ENCODE measurements around the gene SYT3.
A peak's percentile ranks its signal among the peaks of the same experiment; 100 is the strongest.
"Not testable (repeated sequence)": the region's sequence is repeated elsewhere in the genome, so short reads cannot be mapped to it uniquely, and the experiment has no call there.

Gene SYT3

DNA sequence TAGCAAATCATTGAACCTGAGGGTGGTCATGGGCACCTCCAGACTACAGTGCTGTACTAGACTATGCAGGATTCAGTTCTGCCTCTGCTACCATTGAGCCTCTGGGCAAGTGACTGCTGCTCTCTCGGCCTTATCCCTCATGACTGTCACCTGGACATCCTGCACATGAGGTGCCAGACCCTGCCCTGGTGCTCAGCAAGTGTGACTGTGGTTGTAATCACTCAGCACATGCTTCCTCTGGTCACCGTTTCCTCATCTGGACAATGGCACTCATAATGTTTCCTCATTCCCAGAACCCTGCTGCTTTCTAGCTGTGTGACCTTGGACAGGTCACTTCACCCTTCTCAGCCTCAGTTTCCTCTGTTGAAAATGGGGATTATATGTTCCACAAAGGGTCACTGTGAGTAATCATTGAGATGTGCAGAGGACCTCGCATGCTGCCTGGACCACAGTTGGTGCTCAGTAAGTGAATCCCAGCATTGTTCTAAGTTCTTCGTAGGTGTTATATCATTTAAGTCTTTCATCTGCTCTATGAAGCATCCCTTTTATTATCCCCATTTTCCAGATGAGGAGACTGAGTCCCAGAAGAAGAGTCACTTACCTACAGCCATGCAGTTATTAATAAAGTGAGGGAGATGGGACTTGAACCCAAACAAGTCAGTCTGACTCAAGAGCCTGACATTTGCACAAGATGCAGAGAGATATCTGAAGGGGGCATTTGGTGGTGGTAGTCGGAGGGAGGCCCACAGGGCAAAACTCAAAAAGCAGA is 3.2 kb downstream of the SYT3 start:
- DNase-seq (ENCODE audit: low read depth) = no peak

- no peak for DNase-seq (ENCODE audit: low read depth)
Measured at GRCh38 chr19:50633973-50634372, 5.7 kb downstream of the SYT3 start.

GRCh38 chr19:50633359-50633758 is 6.3 kb downstream of the SYT3 start:
- DNase-seq (ENCODE audit: low read depth) = no peak

- DNase-seq (ENCODE audit: low read depth) = no peak
Measured at GRCh38 chr19:50632151-50632835, 7.4 kb downstream of the SYT3 start.

- no peak for DNase-seq (ENCODE audit: low read depth)
Measured at GRCh38 chr19:50629801-50630200, 9.9 kb downstream of the SYT3 start.

GRCh38 chr19:50629194-50629593 is 10.5 kb downstream of the SYT3 start:
- DNase-seq (ENCODE audit: low read depth) = no peak

DNA sequence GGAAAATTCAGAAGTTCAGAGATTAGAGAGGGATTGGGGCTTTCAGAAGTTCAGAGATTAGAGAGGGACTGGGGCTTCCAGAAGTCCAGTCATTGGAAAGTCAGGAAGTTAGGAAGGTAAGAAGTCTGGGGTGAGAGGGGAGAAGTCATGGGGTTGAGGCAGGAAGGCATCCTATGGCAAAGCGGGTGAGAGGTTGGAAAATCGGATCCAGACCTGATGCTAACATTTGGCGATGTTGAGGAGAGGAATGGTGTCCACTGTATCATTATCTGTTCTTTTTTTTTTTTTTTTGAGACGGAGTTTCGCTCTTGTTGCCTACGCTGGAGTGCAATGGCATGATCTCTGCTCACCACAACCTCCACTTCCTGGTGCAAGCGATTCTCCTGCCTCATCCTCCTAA is 11.1 kb downstream of the SYT3 start:
- no peak for DNase-seq (ENCODE audit: low read depth)

DNA sequence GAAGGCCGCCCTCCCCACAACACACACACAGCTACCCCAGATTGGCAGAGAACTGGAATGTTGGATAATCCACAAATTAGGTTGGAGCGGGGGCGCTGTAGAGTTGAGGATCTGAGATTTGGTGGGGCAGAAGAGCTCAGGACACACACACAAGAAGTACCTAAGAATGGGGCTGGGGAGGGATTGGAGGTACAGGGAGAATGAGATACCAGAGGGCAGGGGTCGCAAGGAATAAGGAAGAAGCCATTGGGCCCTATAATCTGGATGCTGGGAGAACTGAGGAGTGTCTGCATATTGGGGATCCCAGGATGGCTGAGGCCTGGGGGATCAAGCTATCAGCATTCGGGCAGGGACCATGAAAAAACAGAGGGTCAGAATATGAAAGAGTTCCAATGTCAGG is 11.5 kb downstream of the SYT3 start:
- DNase-seq (ENCODE audit: low read depth) = no peak

- DNase-seq (ENCODE audit: low read depth) = no peak
Measured at GRCh38 chr19:50626795-50627194, 12.9 kb downstream of the SYT3 start.

DNA sequence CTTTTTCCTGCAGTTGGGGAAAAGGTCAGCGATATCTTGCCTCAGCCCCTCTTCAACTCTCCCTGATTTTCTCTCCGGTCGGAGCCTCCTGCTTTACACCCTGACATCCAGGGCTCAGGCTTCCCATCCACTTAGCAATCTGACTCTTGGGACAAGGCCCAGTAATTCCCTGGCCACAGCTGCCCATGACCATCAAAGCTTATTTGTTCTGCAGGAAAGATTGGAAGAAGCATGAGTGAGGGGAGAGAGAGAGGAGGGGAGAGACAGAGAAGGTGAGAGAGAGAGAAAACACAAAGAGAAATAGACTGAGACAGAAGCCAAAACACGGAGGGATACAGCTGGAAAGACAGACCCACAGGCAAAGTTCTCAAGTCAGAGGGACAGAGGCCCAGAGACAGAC is 13.7 kb downstream of the SYT3 start:
- DNase-seq (ENCODE audit: low read depth) = no peak

GRCh38 chr19:50624949-50625600 is 14.6 kb downstream of the SYT3 start:
- no peak for DNase-seq (ENCODE audit: low read depth)

DNA sequence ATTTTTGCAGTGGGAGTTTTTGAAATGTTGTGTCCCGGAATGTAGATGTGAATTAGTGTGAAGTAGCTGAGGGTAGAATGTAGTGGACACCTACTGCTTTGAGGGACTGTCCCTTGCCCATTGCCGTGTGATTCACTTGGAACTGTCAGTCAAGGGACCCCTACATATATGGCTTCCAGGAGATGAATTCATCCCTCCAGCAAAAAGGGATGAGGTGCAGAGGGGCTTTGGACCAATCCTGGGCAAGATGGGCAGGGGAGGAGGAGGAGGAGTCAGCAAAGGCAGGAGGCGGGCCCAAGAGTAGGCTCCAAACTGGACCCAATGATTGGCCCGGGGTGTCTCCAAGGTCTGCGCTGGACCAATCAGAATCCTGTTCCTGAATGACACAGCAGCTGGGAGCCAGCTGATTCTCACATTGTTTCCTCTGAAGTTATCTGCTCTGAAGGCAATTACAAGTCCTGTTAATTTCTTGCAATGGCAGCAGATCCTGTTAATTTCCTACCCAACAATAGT is 19.2 kb downstream of the SYT3 start:
- not testable (repeated sequence) for DNase-seq (ENCODE audit: low read depth)

GRCh38 chr19:50619184-50619583 is 20.5 kb downstream of the SYT3 start:
- not testable (repeated sequence) for DNase-seq (ENCODE audit: low read depth)

GRCh38 chr19:50618379-50618778 is 21.3 kb downstream of the SYT3 start:
- not testable (repeated sequence) for DNase-seq (ENCODE audit: low read depth)

DNA sequence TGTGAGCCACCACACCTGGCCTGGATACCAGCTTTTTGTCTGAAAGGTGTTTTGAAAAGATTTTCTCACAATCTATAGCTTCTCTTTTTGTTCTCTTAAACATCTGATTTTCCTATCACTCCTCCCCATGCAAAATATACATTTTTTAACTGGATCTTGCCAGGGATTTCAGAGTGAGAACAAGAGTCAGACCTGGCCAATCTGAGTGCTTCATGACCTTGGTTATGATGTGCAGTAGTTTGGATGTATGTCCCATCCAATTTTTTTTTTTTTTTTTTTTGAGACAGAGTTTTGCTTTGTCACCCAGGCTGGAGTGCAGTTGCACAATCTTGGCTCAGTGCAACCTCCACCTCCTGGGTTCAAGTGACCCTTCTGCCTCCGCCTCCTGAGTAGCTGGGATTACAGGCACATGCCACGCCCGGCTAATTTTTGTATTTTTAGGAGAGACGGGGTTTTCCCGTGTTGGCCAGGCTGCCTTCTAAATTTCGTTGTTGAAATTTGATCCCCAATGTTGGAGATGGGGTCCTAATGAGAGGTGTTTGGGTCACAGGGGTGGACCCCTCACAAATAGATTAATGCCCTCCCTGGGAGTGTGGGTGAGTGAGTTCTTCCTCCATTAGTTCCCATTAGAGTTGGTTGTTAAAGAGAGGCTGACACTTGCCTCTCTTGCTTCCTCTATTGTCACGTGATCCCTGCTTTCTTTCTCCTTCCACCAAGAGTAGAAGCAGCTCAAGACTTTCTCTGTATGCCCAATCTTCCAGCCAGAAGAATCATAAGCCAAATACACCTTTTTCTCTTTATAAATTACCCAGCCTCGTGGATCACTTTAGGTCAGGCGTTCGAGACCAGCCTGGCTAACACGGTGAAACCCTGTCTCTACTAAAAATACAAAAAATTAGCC is 26.9 kb downstream of the SYT3 start:
- not testable (repeated sequence) for DNase-seq (ENCODE audit: low read depth)

GRCh38 chr19:50607874-50608785 is 31.6 kb downstream of the SYT3 start:
- DNase-seq (ENCODE audit: low read depth) = peak; percentile 91

- no peak for DNase-seq (ENCODE audit: low read depth)
Measured at GRCh38 chr19:50607388-50607787, 32.3 kb downstream of the SYT3 start.

DNA sequence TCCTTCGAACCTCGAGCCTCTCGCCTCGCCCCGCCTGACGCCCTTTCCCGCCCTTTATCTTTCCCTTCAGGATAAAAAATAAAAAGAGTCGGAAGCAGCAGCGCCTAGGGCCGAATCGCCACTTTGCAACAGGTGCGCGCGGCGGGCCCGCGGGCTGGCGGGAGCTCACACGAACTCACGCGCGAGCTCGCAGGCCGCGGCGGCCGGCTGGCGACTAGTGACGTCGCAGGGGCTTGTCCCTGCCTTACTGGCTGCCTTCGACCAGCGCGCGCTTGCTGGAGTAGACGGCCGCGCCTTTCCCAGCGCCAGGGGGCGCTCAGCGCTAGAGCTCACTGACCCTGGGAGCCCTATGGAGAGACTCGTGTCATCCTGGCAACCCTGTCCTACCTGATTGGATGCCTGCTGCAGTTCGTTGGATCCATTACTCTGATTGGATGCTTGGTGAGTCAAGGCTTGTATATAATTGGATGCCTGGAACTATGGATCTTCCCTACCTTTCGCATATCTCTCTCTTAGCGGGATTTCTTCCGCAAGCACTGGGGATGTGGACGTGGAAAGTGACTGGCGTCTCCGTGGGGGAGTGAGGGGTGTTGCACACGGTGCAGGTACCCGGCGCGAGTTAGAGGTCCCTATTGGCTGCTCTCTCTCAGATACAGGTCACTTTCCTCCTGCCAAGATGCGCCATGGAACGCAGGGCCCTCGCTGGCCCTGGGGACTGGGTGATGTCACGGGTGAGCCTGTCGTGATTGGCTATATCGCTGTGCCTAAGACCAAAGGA is 33.4 kb downstream of the SYT3 start:
- not testable (repeated sequence) for DNase-seq (ENCODE audit: low read depth)

DNA sequence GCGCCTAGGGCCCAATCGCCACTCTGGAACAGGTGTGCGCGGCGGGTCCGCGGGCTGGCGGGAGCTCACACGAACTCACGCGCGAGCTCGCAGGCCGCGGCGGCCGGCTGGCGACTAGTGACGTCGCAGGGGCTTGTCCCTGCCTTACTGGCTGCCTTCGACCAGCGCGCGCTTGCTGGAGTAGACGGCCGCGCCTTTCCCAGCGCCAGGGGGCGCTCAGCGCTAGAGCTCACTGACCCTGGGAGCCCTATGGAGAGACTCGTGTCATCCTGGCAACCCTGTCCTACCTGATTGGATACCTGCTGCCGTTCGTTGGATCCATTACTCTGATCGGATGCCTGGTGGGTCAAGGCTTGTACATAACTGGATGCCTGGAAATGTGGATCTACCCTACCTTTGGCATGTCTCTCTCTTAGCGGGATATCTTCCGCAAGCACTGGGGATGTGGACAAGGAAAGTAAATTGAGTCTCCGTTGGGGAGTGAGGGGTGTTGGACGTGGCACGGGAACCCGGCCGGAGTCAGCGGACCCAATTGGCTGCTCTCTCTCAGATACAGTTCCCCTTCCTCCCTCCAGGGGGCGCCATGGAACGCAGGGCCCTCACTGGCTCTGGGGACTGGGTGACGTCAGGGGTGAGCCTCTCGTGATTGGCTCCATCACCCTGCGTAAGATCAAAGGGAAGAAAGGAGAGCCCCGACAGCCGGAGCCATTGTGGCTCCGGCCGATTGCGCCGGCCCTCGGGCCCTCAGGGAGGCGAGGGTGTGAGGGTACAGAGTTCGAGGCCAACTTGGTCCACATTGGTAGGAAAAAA is 35.2 kb downstream of the SYT3 start:
- DNase-seq (ENCODE audit: low read depth) = peak; percentile 18
